ENCODE results near the gene SALL1. TPM values are rescaled to one million over a fixed set of nuclear protein-coding genes. Genes with fewer than 3 reads are reported as not detected.

SALL1 gene
- total and polyA plus RNA-seq, 2 of the 8 experiments (the other 6 are each of a cell fraction or from before 2014, with no cell fraction given), result 33.7 to 56.8 TPM

DNA sequence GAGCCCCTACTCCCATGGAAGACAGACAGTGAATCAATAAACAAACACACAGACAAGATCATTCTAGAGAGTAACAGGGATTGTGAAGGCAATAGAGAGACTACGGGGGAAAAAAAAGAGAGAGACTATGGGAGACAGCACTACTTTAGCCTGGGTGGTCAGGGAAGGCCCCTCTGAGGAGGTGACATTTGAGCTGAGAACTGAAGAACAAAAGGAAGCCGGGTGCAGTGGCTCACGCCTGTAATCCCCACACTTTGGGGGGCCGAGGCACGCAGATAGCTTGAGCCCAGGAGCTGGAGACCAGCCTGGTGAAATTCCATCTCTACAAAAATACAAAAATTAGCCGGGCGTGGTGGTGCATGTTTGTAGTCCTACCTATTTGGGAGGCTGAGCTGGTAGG lies 29.2 kb downstream of the SALL1 start:
- DNase-seq (ENCODE audit: low read depth in 1 of 2, low spot score in 2 of 2) (no peak), FAIRE-seq (no peak)
- Histone ChIP-seq H2BK5ac (ENCODE audit: low read depth, low read length) (no peak overlapping the region), H2BK120ac (replicated peaks; ENCODE audit: low read depth, low read length) (no peak overlapping the region), H3K56ac (replicated peaks; ENCODE audit: insufficient read length, low read depth, low read length) (no peak overlapping the region), H4K20me1 (replicated peaks in 1 of 2; ENCODE audit: control insufficient read depth in 1 of 2, insufficient read depth in 2 of 2, low read length in 2 of 2) (no peaks in the 10 kb centered on the region), H3K23me2 (ENCODE audit: low read depth, low read length) (no peaks in the 10 kb centered on the region), H3K27ac (ENCODE audit: low read depth, low read length) (no peak overlapping the region), H3K36me3 (ENCODE audit: control insufficient read depth in 2 of 4, insufficient read depth in 4 of 4, low read length in 3 of 4) (no peaks in the 10 kb centered on the region), H3K4me1 (replicated peaks in 1 of 4; ENCODE audit: control insufficient read depth in 3 of 4, insufficient read depth in 4 of 4, low read length in 3 of 4) (peaks cover 5 to 15% (median 12%) of the 10 kb centered on the region in 4 experiments), H3K18ac (ENCODE audit: extremely low read depth, low read length) (no peak overlapping the region), H3K14ac (ENCODE audit: insufficient read length) (no peak overlapping the region), H2BK20ac (ENCODE audit: low read length) (0 out of 2 replicates have a peak overlapping the region, but pooled peaks have one; percentile 5), H4K5ac (ENCODE audit: insufficient read length, low read depth, low read length) (peak overlapping the region; percentile 25), H4K91ac (replicated peaks; ENCODE audit: insufficient read length, low read length) (no peak overlapping the region), H3K23ac (ENCODE audit: insufficient read length) (no peak overlapping the region), H4K8ac (ENCODE audit: extremely low read depth, insufficient read depth, low read length) (no peak overlapping the region), H3K27me3 (replicated peaks in 1 of 4; ENCODE audit: control insufficient read depth in 3 of 4, extremely low read depth in 1 of 4, insufficient read depth in 3 of 4, low read length in 3 of 4) (no peaks in the 10 kb centered on the region; a peak in 1 of 7 replicates), H2BK15ac (ENCODE audit: low read length) (no peak overlapping the region), H3K79me1 (ENCODE audit: low read depth, low read length) (no peaks in the 10 kb centered on the region), H3K4me3 (ENCODE audit: extremely low read depth in 1 of 4, insufficient read depth in 2 of 4, low read depth in 3 of 4, low read length in 4 of 4) (peak overlapping the region in 1 of 4 experiments; percentile 6; a peak in 1 of 8 replicates), H2AK5ac (ENCODE audit: low read depth, low read length) (no peak overlapping the region), H3K79me2 (ENCODE audit: control insufficient read depth in 1 of 2, insufficient read depth in 2 of 2, low read length in 2 of 2) (no peaks in the 10 kb centered on the region), H3K4ac (replicated peaks; ENCODE audit: insufficient read length, low read depth, low read length) (no peak overlapping the region), H2BK12ac (ENCODE audit: low read depth, low read length) (no peak overlapping the region), H3K9me3 (ENCODE audit: insufficient read depth in 2 of 2, low read depth in 1 of 2, low read length in 1 of 2) (no peaks in the 10 kb centered on the region), H3K9ac (replicated peaks in 1 of 4; ENCODE audit: extremely low read depth in 1 of 4, low read depth in 3 of 4, low read length in 3 of 4) (no peak overlapping the region), H3K4me2 (ENCODE audit: insufficient read depth in 1 of 2, low read depth in 2 of 2, low read length in 2 of 2) (peak overlapping the region in 1 of 2 experiments; percentile 36; a peak in 1 of 4 replicates), H2AFZ (ENCODE audit: low read length) (no peak overlapping the region)
- ChIA-PET POLR2A (ENCODE audit: partially characterized antibody) (interaction anchor here (1.2 kb wide), 1 partner anchor 31 kb away, joined by 3 read pairs; no protein-coding TSS in a partner anchor), CTCF (ENCODE audit: partially characterized antibody) (no interaction called here)
- 45% methylated on average over 7 of the region's 7 CpGs; no CpG with 5 or more reads in 1 of the 2 experiments for WGBS, 2 experiments (ENCODE audit: extremely low coverage in 1 of 2, insufficient coverage in 1 of 2, insufficient read length in 1 of 2, insufficient replicate concordance in 2 of 2, low coverage in 1 of 2, low lambda C conversion rate in 2 of 2, missing lambda C conversion rate in 1 of 2)
- no peak for TF ChIP-seq CBX8 (IDR thresholded peaks at IDR 0.05; ENCODE audit: borderline replicate concordance, low read depth, low read length)
- no peak for TF ChIP-seq RAD21 (IDR thresholded peaks at IDR 0.05 in 1 of 2, conservative IDR thresholded peaks at IDR 0.05 in 1 of 2; ENCODE audit: low read depth in 2 of 2, low read length in 2 of 2)
- no peak for TF ChIP-seq KDM4A (IDR thresholded peaks at IDR 0.05; ENCODE audit: low read depth, low read length, severe bottlenecking)
- no peak for TF ChIP-seq E2F6 (IDR thresholded peaks at IDR 0.05)
- TF ChIP-seq TEAD4 (IDR thresholded peaks at IDR 0.05; ENCODE audit: low read depth, low read length), result no peak
- no peak for TF ChIP-seq TBP (IDR thresholded peaks at IDR 0.05; ENCODE audit: low read depth, low read length)
- TF ChIP-seq SP1 (IDR thresholded peaks at IDR 0.05; ENCODE audit: low read depth, low read length), result no peak
- TF ChIP-seq RBBP5 (IDR thresholded peaks at IDR 0.05; ENCODE audit: borderline replicate concordance, low read depth, low read length), result no peak
- no peak for TF ChIP-seq MAFK (IDR thresholded peaks at IDR 0.05; ENCODE audit: low read depth, low read length)
- no peak for TF ChIP-seq CEBPB (IDR thresholded peaks at IDR 0.05; ENCODE audit: low read depth, low read length)

Measured in H1 (cell line).